Activated T-cell treated with anti-CD3 and anti-CD28 coated beads for 24 hours (primary cell): Measurements from ENCODE around the gene HLA-A.

Experiments used
- DNase-seq: peaks from one replicate; pipeline ENCODE4 v3.0.0-alpha.2; 2020; ENCODE audit warnings: low read depth

Gene HLA-A

DNA sequence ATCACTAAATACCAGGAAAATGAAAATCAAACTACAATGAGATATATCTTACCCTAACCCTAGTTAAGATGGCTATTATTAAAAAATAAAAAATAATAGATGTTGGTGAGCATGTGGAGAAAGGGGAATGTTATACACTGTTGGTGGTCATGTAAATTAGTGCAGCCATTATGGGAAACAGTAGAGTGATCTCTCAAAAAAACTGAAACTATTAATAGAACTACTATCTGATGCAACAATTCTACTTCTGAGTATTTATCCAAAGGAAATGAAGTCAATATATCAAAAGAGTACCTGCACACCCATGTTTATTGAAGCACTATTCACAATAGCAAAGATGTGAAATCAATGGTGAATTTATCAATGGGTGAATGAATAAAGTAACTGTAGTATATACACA lies 48.6 kb downstream of the HLA-A start:
- DNase-seq = no peak

GRCh38 chr6:29992807-29993206 lies 50.5 kb downstream of the HLA-A start:
- DNase-seq = no peak

- no peak for DNase-seq
Observed at GRCh38 chr6:29994826-29995225, 52.5 kb downstream of the HLA-A start.

DNA sequence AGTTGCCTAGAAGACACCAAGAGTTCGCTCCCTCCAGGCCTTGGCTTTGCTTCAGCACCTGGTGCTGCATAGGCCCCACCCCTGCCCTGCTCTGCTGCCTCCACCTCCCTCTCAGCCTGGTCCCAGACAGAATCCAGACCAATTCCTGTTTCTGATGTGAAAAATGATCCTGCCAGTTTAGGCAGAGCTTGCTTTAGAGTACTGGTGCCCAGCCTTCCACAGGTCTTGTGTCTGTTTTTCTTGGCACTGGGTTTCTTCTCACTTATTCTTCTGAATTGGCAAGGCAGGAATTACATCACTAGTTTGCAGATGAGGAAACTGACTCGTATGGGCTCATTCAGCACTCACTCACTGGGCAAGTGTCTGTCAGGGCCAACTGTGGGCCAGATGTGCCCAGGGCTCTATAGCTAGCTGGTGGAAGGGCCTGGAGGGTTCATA lies 53.0 kb downstream of the HLA-A start:
- DNase-seq = no peak
